Measurements from ENCODE around the gene SNX25. TPM values are rescaled to one million over a fixed set of nuclear protein-coding genes. Genes with fewer than 3 reads are reported as not detected.

The SNX25 gene
- total RNA-seq, 1 experiment from 2014 or later = 16.7 TPM

DNA sequence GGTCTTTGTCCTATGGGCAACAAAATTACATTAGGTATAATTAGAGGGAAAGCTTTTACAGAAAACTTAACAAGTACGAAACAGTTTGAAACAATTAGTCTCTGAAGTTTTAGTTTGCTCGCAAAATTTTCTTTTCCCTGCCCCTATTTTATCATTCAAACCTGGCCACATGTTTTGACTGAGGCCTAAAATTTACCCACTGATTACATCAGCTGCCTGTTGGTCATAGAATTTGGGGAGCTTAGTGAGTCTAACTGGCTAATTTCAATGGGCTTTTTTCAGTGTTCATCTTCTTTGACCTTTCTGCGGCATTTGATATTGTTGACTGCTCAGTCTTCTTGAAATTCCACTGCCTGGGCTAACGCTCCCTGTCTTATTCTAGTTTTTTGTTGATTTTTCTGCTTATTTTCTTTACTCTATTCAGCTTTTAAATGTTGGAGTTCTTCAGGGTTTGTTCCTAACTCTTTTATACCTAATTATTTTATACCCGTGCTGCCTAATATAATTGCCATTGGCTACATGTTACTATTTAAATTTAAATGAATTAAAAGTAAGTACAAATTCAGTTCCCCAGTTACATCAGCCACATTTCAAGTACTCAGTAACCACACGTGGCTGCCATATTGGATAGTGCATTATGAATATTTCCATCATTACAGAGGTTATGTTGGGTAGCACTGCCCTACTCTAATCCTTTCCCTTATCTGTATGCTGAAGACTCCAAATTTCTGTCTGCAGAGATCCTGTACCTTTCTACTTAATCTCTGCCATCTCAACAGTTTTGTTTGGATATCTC lies 87.5 kb downstream of the SNX25 start:
- ATAC-seq (no peak), DNase-seq (ENCODE audit: low read depth, low spot score) (no peak)
- intact Hi-C loops (cut with micrococcal nuclease; ENCODE audit: unreplicated experiment) (no loop called here), in situ Hi-C loops (cut with HindIII; ENCODE audit: low pct_unique_long_range_greater_than_20kb, low sequenced_read_pairs) (no loop called here)
- H3K9me3 ChIP-seq (ENCODE audit: control insufficient read depth, insufficient read depth, low read depth, low read length) = no peaks in the 10 kb centered on the region
- H3K27ac ChIP-seq (ENCODE audit: low read length) = no peak overlapping the region
- ChIA-PET POLR2A (no interaction called here), CTCF (interaction anchor here (0.6 kb wide), 1 partner anchor 97 kb away, joined by 8 read pairs; no protein-coding TSS in a partner anchor)
- BruUV-seq (replicated peaks) = no TSS peak
- no peaks in the 10 kb centered on the region for H3K4me1 ChIP-seq (ENCODE audit: control insufficient read depth, insufficient read depth, low read length)
- no peaks in the 10 kb centered on the region for H3K27me3 ChIP-seq (ENCODE audit: control insufficient read depth, insufficient read depth, low read length)
- no peak overlapping the region for H3K4me3 ChIP-seq (ENCODE audit: low read depth in 2 of 2, low read length in 2 of 2)
- TF ChIP-seq SIN3A (IDR thresholded peaks at IDR 0.05; ENCODE audit: borderline replicate concordance, insufficient read depth, low read depth, low read length) = no peak
- no peak for TF ChIP-seq TCF7L2 (IDR thresholded peaks at IDR 0.05; ENCODE audit: low read depth, low read length)
- TF ChIP-seq POLR2AphosphoS5 (IDR thresholded peaks at IDR 0.05; ENCODE audit: low read depth, low read length) = no peak
- TF ChIP-seq, protein P1, sequence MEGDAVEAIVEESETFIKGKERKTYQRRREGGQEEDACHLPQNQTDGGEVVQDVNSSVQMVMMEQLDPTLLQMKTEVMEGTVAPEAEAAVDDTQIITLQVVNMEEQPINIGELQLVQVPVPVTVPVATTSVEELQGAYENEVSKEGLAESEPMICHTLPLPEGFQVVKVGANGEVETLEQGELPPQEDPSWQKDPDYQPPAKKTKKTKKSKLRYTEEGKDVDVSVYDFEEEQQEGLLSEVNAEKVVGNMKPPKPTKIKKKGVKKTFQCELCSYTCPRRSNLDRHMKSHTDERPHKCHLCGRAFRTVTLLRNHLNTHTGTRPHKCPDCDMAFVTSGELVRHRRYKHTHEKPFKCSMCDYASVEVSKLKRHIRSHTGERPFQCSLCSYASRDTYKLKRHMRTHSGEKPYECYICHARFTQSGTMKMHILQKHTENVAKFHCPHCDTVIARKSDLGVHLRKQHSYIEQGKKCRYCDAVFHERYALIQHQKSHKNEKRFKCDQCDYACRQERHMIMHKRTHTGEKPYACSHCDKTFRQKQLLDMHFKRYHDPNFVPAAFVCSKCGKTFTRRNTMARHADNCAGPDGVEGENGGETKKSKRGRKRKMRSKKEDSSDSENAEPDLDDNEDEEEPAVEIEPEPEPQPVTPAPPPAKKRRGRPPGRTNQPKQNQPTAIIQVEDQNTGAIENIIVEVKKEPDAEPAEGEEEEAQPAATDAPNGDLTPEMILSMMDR (IDR thresholded peaks at IDR 0.05) = no peak
- no peak for TF ChIP-seq REST (IDR thresholded peaks at IDR 0.05; ENCODE audit: insufficient read depth in 1 of 2, low read depth in 2 of 2, low read length in 1 of 2)
- no peaks in the 10 kb centered on the region for H3K36me3 ChIP-seq (ENCODE audit: control insufficient read depth, insufficient read depth, low read length)

DNA sequence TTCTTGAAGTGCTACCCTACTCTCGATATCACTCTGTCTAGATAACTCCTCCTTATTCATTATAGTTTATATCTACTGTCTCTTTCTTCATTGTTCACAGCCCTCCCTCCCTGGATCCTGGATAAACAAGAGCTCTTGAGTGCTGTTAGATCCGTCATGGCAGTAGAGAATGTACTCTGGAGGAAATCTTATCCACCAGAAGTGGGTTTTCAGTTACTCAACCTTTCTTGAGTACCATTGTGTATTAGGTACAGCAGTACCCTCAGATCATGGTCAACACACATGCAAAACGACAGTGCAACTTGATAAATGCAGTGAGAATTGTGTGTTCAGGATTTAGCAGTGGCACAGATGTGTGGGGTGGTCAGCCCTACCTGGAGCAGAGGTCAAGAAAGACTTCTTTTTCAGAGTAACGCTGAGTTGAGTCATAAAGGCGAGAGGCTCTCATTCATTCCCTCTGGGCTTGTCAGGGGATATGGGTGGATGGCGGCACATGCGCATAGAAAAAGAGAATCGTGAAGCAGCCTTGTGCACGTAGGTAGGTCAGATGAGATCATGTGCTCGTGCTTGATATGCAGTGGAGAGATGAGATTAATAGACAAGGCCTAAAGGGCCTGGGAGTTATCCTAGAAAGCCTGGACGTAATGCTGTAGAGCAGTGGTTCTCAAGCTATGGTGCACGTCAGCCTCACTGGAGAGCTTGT lies 89.5 kb downstream of the SNX25 start:
- no TSS peak for BruUV-seq (replicated peaks)
- Histone ChIP-seq H3K27ac (ENCODE audit: low read length) (no peak overlapping the region), H3K4me3 (ENCODE audit: low read depth in 2 of 2, low read length in 2 of 2) (no peak overlapping the region), H3K27me3 (ENCODE audit: control insufficient read depth, insufficient read depth, low read length) (no peaks in the 10 kb centered on the region), H3K9me3 (ENCODE audit: control insufficient read depth, insufficient read depth, low read depth, low read length) (no peaks in the 10 kb centered on the region), H3K36me3 (ENCODE audit: control insufficient read depth, insufficient read depth, low read length) (no peaks in the 10 kb centered on the region), H3K4me1 (ENCODE audit: control insufficient read depth, insufficient read depth, low read length) (no peaks in the 10 kb centered on the region)
- no peak for TF ChIP-seq SIN3A (IDR thresholded peaks at IDR 0.05; ENCODE audit: borderline replicate concordance, insufficient read depth, low read depth, low read length)
- no peak for TF ChIP-seq POLR2AphosphoS5 (IDR thresholded peaks at IDR 0.05; ENCODE audit: low read depth, low read length)
- TF ChIP-seq REST (IDR thresholded peaks at IDR 0.05; ENCODE audit: insufficient read depth in 1 of 2, low read depth in 2 of 2, low read length in 1 of 2) = no peak
- TF ChIP-seq, protein P1 (IDR thresholded peaks at IDR 0.05) = no peak
- no peak for TF ChIP-seq TCF7L2 (IDR thresholded peaks at IDR 0.05; ENCODE audit: low read depth, low read length)
- no peak for DNase-seq (ENCODE audit: low read depth, low spot score)
- in situ Hi-C loops (cut with HindIII; ENCODE audit: low pct_unique_long_range_greater_than_20kb, low sequenced_read_pairs) (no loop called here), intact Hi-C loops (cut with micrococcal nuclease; ENCODE audit: unreplicated experiment) (no loop called here)
- ChIA-PET POLR2A (no interaction called here), CTCF (no interaction called here)
- no peak for ATAC-seq
